AG04450 (cell line): ENCODE data around the gene SYP. TPM values are rescaled to one million over a fixed set of nuclear protein-coding genes. Genes with fewer than 3 reads are reported as not detected.
A peak's percentile ranks its signal among the peaks of the same experiment; 100 is the strongest.

ENCODE experiments used
- CTCF ChIA-PET: fragments of 300-600, 350-600 bp; formaldehyde crosslinking; extraction: SDS; loops from one replicate; lab custom pipeline; 2022; ENCODE audit warnings: antibody characterized with exemption, inconsistent platforms; lab: Charles Lee
- POLR2A ChIA-PET: fragments of 350-600 bp; formaldehyde crosslinking; extraction: SDS; loops from one replicate; lab custom pipeline; 2021; ENCODE audit warnings: antibody characterized with exemption, inconsistent platforms; lab: Yijun Ruan, JAX
- DNase-seq: peaks from one replicate; pipeline ENCODE4 v3.0.0-alpha.2; 2011; ENCODE audit warnings: low read depth, low spot score
- H3K27ac ChIP-seq: one replicate; pipeline ENCODE4 v1.5.1; 2012; ENCODE audit warnings: low read depth, low read length, control low read depth
- H3K27me3 ChIP-seq: one replicate; pipeline ENCODE4 v1.6.0; 2012; ENCODE audit warnings: low read length; ENCODE audit not compliant: control insufficient read depth, insufficient read depth
- H3K4me3 ChIP-seq: 2 replicates; pipeline ENCODE4 v1.5.1; 2011; ENCODE audit warnings: mild to moderate bottlenecking, low read depth, low read length, control low read depth
- H3K9me3 ChIP-seq: 2 replicates; pipeline ENCODE4 v1.5.1; 2012; ENCODE audit warnings: low read length; ENCODE audit not compliant: control insufficient read depth, insufficient read depth
- polyA plus RNA-seq: library from polyadenylated mRNA; depleted of rRNA; stranded (reverse); fragments of >200 nt; gene quantifications from 2 replicates; pipeline ENCODE4 v1.2.3, GENCODE V29; 2011
- TF ChIP-seq, protein P1 (sequence below): IDR thresholded peaks from 2 replicates; pipeline ENCODE4 v1.5.1; 2011; ENCODE audit warnings: low read depth, low read length, control low read depth, inconsistent platforms

Gene SYP
- polyA plus RNA-seq, 1 experiment, result 0.07 TPM

- ChIA-PET CTCF (interaction anchor here (0.9 kb wide), 1 partner anchor 34 kb away, joined by 4 read pairs; no protein-coding TSS in a partner anchor), POLR2A (no interaction called here)
- Histone ChIP-seq H3K9me3 (no peaks in the 10 kb centered on the region), H3K27ac (no peak overlapping the region), H3K4me3 (no peak overlapping the region), H3K27me3 (no peaks in the 10 kb centered on the region)
- TF ChIP-seq, protein P1, sequence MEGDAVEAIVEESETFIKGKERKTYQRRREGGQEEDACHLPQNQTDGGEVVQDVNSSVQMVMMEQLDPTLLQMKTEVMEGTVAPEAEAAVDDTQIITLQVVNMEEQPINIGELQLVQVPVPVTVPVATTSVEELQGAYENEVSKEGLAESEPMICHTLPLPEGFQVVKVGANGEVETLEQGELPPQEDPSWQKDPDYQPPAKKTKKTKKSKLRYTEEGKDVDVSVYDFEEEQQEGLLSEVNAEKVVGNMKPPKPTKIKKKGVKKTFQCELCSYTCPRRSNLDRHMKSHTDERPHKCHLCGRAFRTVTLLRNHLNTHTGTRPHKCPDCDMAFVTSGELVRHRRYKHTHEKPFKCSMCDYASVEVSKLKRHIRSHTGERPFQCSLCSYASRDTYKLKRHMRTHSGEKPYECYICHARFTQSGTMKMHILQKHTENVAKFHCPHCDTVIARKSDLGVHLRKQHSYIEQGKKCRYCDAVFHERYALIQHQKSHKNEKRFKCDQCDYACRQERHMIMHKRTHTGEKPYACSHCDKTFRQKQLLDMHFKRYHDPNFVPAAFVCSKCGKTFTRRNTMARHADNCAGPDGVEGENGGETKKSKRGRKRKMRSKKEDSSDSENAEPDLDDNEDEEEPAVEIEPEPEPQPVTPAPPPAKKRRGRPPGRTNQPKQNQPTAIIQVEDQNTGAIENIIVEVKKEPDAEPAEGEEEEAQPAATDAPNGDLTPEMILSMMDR, result no peak
- DNase-seq, result no peak
Observed at GRCh38 chrX:49189606-49190005, 10.4 kb downstream of the SYP start.

DNA sequence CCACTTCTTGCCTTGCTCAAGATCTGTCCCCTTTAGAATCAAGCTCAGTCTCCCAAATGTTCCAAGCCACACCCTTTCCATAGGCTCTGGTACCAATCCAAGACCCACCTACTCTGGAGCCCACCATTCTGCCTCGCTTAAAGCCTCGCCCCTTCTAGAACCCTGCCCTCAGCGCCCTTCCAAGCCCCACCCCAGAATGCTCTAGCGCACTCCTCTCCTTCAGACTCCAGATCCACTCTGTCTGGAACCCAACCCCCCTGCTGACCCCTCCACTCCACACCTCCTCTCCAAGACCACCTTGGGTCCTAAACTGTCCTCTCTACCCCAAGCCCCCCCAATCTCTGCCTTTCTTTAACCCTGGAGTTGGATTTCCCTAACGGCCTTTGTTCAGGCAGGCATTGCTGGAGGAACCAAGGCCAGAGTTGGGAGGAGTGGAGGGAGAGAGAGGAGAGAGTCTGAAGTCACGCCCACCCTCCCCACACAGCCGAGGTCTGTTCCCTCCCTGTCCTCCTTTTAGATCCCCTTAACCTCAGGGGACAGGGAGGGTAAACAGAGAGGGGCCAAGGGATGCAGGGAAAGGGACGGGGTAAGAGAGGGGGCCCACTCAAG is 11.4 kb downstream of the SYP start:
- no peak overlapping the region for H3K27ac ChIP-seq
- ChIA-PET CTCF (no interaction called here), POLR2A (no interaction called here)
- TF ChIP-seq, protein P1, result no peak
- H3K9me3 ChIP-seq, result no peaks in the 10 kb centered on the region
- DNase-seq, result no peak
- H3K4me3 ChIP-seq, result no peak overlapping the region
- H3K27me3 ChIP-seq, result no peaks in the 10 kb centered on the region

- ChIA-PET CTCF (no interaction called here), POLR2A (no interaction called here)
- Histone ChIP-seq H3K9me3 (no peaks in the 10 kb centered on the region), H3K4me3 (no peak overlapping the region), H3K27ac (no peak overlapping the region), H3K27me3 (no peaks in the 10 kb centered on the region)
- TF ChIP-seq, protein P1, result no peak
- DNase-seq, result no peak
Observed at GRCh38 chrX:49187526-49187925, 12.5 kb downstream of the SYP start.

- H3K27ac ChIP-seq, result no peak overlapping the region
- no peak for DNase-seq
- no peaks in the 10 kb centered on the region for H3K9me3 ChIP-seq
- H3K4me3 ChIP-seq, result no peak overlapping the region
- ChIA-PET CTCF (interaction anchor here (1.1 kb wide), 1 partner anchor 23 kb away, joined by 3 read pairs; no protein-coding TSS in a partner anchor), POLR2A (no interaction called here)
- TF ChIP-seq, protein P1, result no peak
- H3K27me3 ChIP-seq, result no peaks in the 10 kb centered on the region
Observed at GRCh38 chrX:49187028-49187394, 13.0 kb downstream of the SYP start.

- DNase-seq, result no peak
- TF ChIP-seq, protein P1, result peak; percentile 30; the same call in 1 of the 2 replicates
- H3K4me3 ChIP-seq, result peak within 1 kb of the TSS; percentile 69
- no peaks in the 10 kb centered on the region for H3K9me3 ChIP-seq
- POLR2A ChIA-PET, result no interaction called here
- CTCF ChIA-PET, result interaction anchor here (1.1 kb wide), 1 partner anchor 23 kb away, joined by 3 read pairs; no protein-coding TSS in a partner anchor
- H3K27ac ChIP-seq, result no peak within 1 kb of the TSS
- no peaks in the 10 kb centered on the region for H3K27me3 ChIP-seq
Observed at GRCh38 chrX:49186125-49187027, 13.6 kb downstream of the SYP start, which contains the start of gene PRICKLE3. Gene PRICKLE3, minus strand, starts transcription at chrX:49186373. Its CDS starts 76 bp downstream, at chrX:49186297.
